ENCODE measurements around the gene CTF1. TPM values are rescaled to one million over a fixed set of nuclear protein-coding genes. Genes with fewer than 3 reads are reported as not detected.

CTF1 gene
- total and polyA plus RNA-seq, 2 donors (not counting 1 experiment from before 2014, with no cell fraction given), result 0.78 to 0.81 TPM

GRCh38 chr16:30929167-30929566, 32.8 kb downstream of the CTF1 start:
- H3K36me3 ChIP-seq (replicated peaks in 1 of 2; ENCODE audit: control extremely low read depth in 1 of 2, control insufficient read depth in 1 of 2, extremely low read depth in 1 of 2, insufficient read depth in 2 of 2, low read length in 1 of 2), result peaks cover 0 to 19% of the 10 kb centered on the region in 2 experiments
- no peaks in the 10 kb centered on the region for H3K27me3 Mint-ChIP-seq
- no peaks in the 10 kb centered on the region for H3K79me2 ChIP-seq (ENCODE audit: control insufficient read depth, insufficient read depth, low read length)
- no peak overlapping the region for H3K4me3 Mint-ChIP-seq
- H3K4me2 ChIP-seq (replicated peaks; ENCODE audit: low read depth, low read length, poor library complexity, severe bottlenecking), result no peak overlapping the region
- H3K9me3 Mint-ChIP-seq (ENCODE audit: insufficient read depth), result no peaks in the 10 kb centered on the region
- no peaks in the 10 kb centered on the region for H3K9me3 ChIP-seq (ENCODE audit: control extremely low read depth in 1 of 3, control insufficient read depth in 2 of 3, insufficient read depth in 1 of 3, low read length in 2 of 3)
- H3K27ac Mint-ChIP-seq, result no peak overlapping the region
- H3K27ac ChIP-seq (ENCODE audit: low read length in 2 of 2), result no peak overlapping the region
- peaks cover 0 to 9% of the 10 kb centered on the region in 2 donors for H3K4me1 ChIP-seq (ENCODE audit: control insufficient read depth in 2 of 2, insufficient read depth in 2 of 2, low read length in 2 of 2)
- H3K4me3 ChIP-seq (ENCODE audit: control extremely low read depth in 1 of 5, extremely low read depth in 1 of 5, insufficient read depth in 1 of 5, low read depth in 2 of 5, low read length in 4 of 5), result no peak overlapping the region
- ChIA-PET CTCF (interaction anchor here (1.4 kb wide), 1 partner anchor 84 kb away, joined by 5 read pairs; no protein-coding TSS in a partner anchor), POLR2A (no interaction called here)
- intact Hi-C loops (cut with micrococcal nuclease), result no loop called here
- no peak for DNase-seq
- no peak overlapping the region for H2AFZ ChIP-seq (ENCODE audit: insufficient read depth, low read depth, low read length, poor library complexity, severe bottlenecking)
- no peak for ATAC-seq (ENCODE audit: low read depth)
- no peaks in the 10 kb centered on the region for H3K27me3 ChIP-seq (replicated peaks in 1 of 4; ENCODE audit: control extremely low read depth in 1 of 4, control insufficient read depth in 3 of 4, insufficient read depth in 4 of 4, low read length in 3 of 4)
- peaks cover 11% of the 10 kb centered on the region for H3K4me1 Mint-ChIP-seq
- no peaks in the 10 kb centered on the region for H4K20me1 ChIP-seq (ENCODE audit: control insufficient read depth, insufficient read depth, low read length, poor library complexity, severe bottlenecking)
- 87% methylated on average over 7 of the region's 7 CpGs for WGBS (ENCODE audit: insufficient coverage)
- H3K9ac ChIP-seq (ENCODE audit: low read length), result no peak overlapping the region
- TF ChIP-seq CTCF (IDR thresholded peaks at IDR 0.05) (no peak), EZH2 (IDR thresholded peaks at IDR 0.05; ENCODE audit: borderline replicate concordance, insufficient read depth, low read depth, low read length, poor library complexity, severe bottlenecking) (no peak)

GRCh38 chr16:30930160-30930571, 33.8 kb downstream of the CTF1 start:
- H3K27me3 ChIP-seq (replicated peaks in 1 of 4; ENCODE audit: control extremely low read depth in 1 of 4, control insufficient read depth in 3 of 4, insufficient read depth in 4 of 4, low read length in 3 of 4), result no peaks in the 10 kb centered on the region
- no peaks in the 10 kb centered on the region for H3K4me1 ChIP-seq (ENCODE audit: control insufficient read depth in 2 of 2, insufficient read depth in 2 of 2, low read length in 2 of 2)
- Mint-ChIP-seq H3K27me3 (no peaks in the 10 kb centered on the region), H3K4me1 (peaks cover 5% of the 10 kb centered on the region), H3K4me3 (no peak overlapping the region), H3K9me3 (ENCODE audit: insufficient read depth) (no peaks in the 10 kb centered on the region), H3K27ac (no peak overlapping the region)
- ATAC-seq (ENCODE audit: low read depth) (no peak), DNase-seq (no peak)
- CTCF ChIA-PET, result no interaction called here
- no peaks in the 10 kb centered on the region for H4K20me1 ChIP-seq (ENCODE audit: control insufficient read depth, insufficient read depth, low read length, poor library complexity, severe bottlenecking)
- H3K36me3 ChIP-seq (replicated peaks in 1 of 2; ENCODE audit: control extremely low read depth in 1 of 2, control insufficient read depth in 1 of 2, extremely low read depth in 1 of 2, insufficient read depth in 2 of 2, low read length in 1 of 2), result peaks cover 0 to 19% of the 10 kb centered on the region in 2 experiments
- H3K9ac ChIP-seq (ENCODE audit: low read length), result no peak overlapping the region
- no peak overlapping the region for H3K27ac ChIP-seq (ENCODE audit: low read length in 2 of 2)
- H3K79me2 ChIP-seq (ENCODE audit: control insufficient read depth, insufficient read depth, low read length), result no peaks in the 10 kb centered on the region
- POLR2A ChIA-PET, result no interaction called here
- H3K4me2 ChIP-seq (replicated peaks; ENCODE audit: low read depth, low read length, poor library complexity, severe bottlenecking), result no peak overlapping the region
- intact Hi-C loops (cut with micrococcal nuclease), result no loop called here
- WGBS (ENCODE audit: insufficient coverage), result 98% methylated on average over 35 of the region's 35 CpGs
- TF ChIP-seq EZH2 (IDR thresholded peaks at IDR 0.05; ENCODE audit: borderline replicate concordance, insufficient read depth, low read depth, low read length, poor library complexity, severe bottlenecking), result no peak
- no peak for TF ChIP-seq CTCF (IDR thresholded peaks at IDR 0.05)
- no peak overlapping the region for H3K4me3 ChIP-seq (ENCODE audit: control extremely low read depth in 1 of 5, extremely low read depth in 1 of 5, insufficient read depth in 1 of 5, low read depth in 2 of 5, low read length in 4 of 5)
- H3K9me3 ChIP-seq (ENCODE audit: control extremely low read depth in 1 of 3, control insufficient read depth in 2 of 3, insufficient read depth in 1 of 3, low read length in 2 of 3), result no peaks in the 10 kb centered on the region
- H2AFZ ChIP-seq (ENCODE audit: insufficient read depth, low read depth, low read length, poor library complexity, severe bottlenecking), result no peak overlapping the region
